A673 (cell line): ENCODE measurements around the gene GPT2. TPM values are rescaled to one million over a fixed set of nuclear protein-coding genes. Genes with fewer than 3 reads are reported as not detected.
"Not testable (repeated sequence)": the region's sequence is repeated elsewhere in the genome, so short reads cannot be mapped to it uniquely, and the experiment has no call there.

Source experiments
- BruUV-seq: library from RNA; stranded (reverse); fragments of 400-500 nt; replicated peaks from 2 replicates; lab custom pipeline; 2021; lab: Mats Ljungman, UMichigan
- CTCF ChIA-PET: fragments of 300-600 bp; sonication (Branson Sonifier 250); formaldehyde crosslinking; loops from one replicate; lab custom pipeline; 2022; ENCODE audit warnings: antibody characterized with exemption; lab: Charles Lee
- POLR2A ChIA-PET: fragments of 300-600 bp; sonication (Branson Sonifier 250); formaldehyde crosslinking; loops from one replicate; lab custom pipeline; 2022; ENCODE audit warnings: antibody characterized with exemption; ENCODE audit not compliant: low non-redundant PET; lab: Charles Lee
- DNase-seq: peaks from one replicate; pipeline ENCODE4 v3.0.0-alpha.2; 2015; ENCODE audit warnings: low spot score
- H3K27ac ChIP-seq: fragments of 200-600 bp; sonication (generic); 2 replicates; pipeline ENCODE4 v1.5.1; 2016; ENCODE audit warnings: mixed run types, low read depth, mild to moderate bottlenecking, mixed read lengths, antibody characterized with exemption, low read length; ENCODE audit not compliant: poor library complexity, severe bottlenecking
- H3K27me3 ChIP-seq: fragments of 200-600 bp; sonication (generic); replicated peaks from 2 replicates; pipeline ENCODE4 v1.6.1; 2017; ENCODE audit warnings: mixed run types, low read depth, mild to moderate bottlenecking, mixed read lengths, antibody characterized with exemption, low read length; ENCODE audit not compliant: insufficient read depth, poor library complexity
- H3K36me3 ChIP-seq: fragments of 200-600 bp; sonication (generic); 2 replicates; pipeline ENCODE4 v1.6.1; 2016; ENCODE audit warnings: mixed run types, mild to moderate bottlenecking, mixed read lengths, antibody characterized with exemption, low read length; ENCODE audit not compliant: insufficient read depth, poor library complexity, severe bottlenecking
- H3K4me1 ChIP-seq: fragments of 200-600 bp; sonication (generic); 2 replicates; pipeline ENCODE4 v1.6.1; 2017; ENCODE audit warnings: mixed run types, mild to moderate bottlenecking, mixed read lengths, antibody characterized with exemption, low read length; ENCODE audit not compliant: insufficient read depth, poor library complexity, severe bottlenecking
- H3K4me3 ChIP-seq: fragments of 200-600 bp; sonication (generic); 2 replicates; pipeline ENCODE4 v1.5.1; 2016; ENCODE audit warnings: low read depth, mixed run types, mild to moderate bottlenecking, mixed read lengths, low read length; ENCODE audit not compliant: poor library complexity, severe bottlenecking
- H3K9me3 ChIP-seq: fragments of 200-600 bp; sonication (generic); 2 replicates; pipeline ENCODE4 v1.6.1; 2016; ENCODE audit warnings: mixed run types, low read depth, mild to moderate bottlenecking, mixed read lengths, antibody characterized with exemption, low read length; ENCODE audit not compliant: poor library complexity, severe bottlenecking
- CTCF ChIP-seq: fragments of 300-800, 200-600 bp; sonication (generic); conservative IDR thresholded peaks from 2 replicates; pipeline ENCODE4 v1.5.1; 2017; ENCODE audit warnings: low read depth, mild to moderate bottlenecking, antibody characterized with exemption, low read length, moderate library complexity, mixed read lengths
- EZH2 ChIP-seq: fragments of 200-600 bp; sonication (generic); IDR thresholded peaks from 2 replicates; pipeline ENCODE4 v1.6.1; 2017; ENCODE audit warnings: borderline replicate concordance, low read depth, mild to moderate bottlenecking, mixed read lengths, antibody characterized with exemption, low read length; ENCODE audit not compliant: poor library complexity, severe bottlenecking
- intact Hi-C: fragments of 100-400 bp; cut with micrococcal nuclease; formaldehyde crosslinking; loops from one replicate; pipeline ENCODE4 v1.10.0; 2022; ENCODE audit not compliant: unreplicated experiment
- total RNA-seq: library from RNA; stranded (reverse); gene quantifications from 2 replicates; pipeline ENCODE4 v1.2.3, GENCODE V29; 2021

Gene GPT2
- total RNA-seq, 1 experiment from 2014 or later = 38.8 TPM

- ChIA-PET CTCF (no interaction called here), POLR2A (no interaction called here)
- intact Hi-C loops = no loop called here
- no peak for TF ChIP-seq EZH2
- no peak for TF ChIP-seq CTCF
- Histone ChIP-seq H3K4me1 (no peaks in the 10 kb centered on the region), H3K27me3 (no peaks in the 10 kb centered on the region), H3K4me3 (no peak overlapping the region), H3K27ac (no peak overlapping the region), H3K36me3 (peaks cover 10% of the 10 kb centered on the region), H3K9me3 (no peaks in the 10 kb centered on the region)
- peak; percentile 29 for DNase-seq
- no TSS peak for BruUV-seq
Observed at GRCh38 chr16:46932802-46933201, 48.6 kb downstream of the GPT2 start.

- Histone ChIP-seq H3K27ac (no peak overlapping the region), H3K9me3 (no peaks in the 10 kb centered on the region), H3K4me3 (no peak overlapping the region), H3K36me3 (no peaks in the 10 kb centered on the region), H3K4me1 (no peaks in the 10 kb centered on the region), H3K27me3 (no peaks in the 10 kb centered on the region)
- no peak for DNase-seq
- ChIA-PET POLR2A (no interaction called here), CTCF (no interaction called here)
- intact Hi-C loops = no loop called here
- no TSS peak for BruUV-seq
- TF ChIP-seq EZH2 = no peak
- no peak for TF ChIP-seq CTCF
Observed at GRCh38 chr16:46937536-46937935, 53.4 kb downstream of the GPT2 start.

GRCh38 chr16:46944713-46945112, 60.6 kb downstream of the GPT2 start:
- intact Hi-C loops, H3K4me1 ChIP-seq, POLR2A ChIA-PET, CTCF ChIA-PET, H3K36me3 ChIP-seq, BruUV-seq, H3K4me3 ChIP-seq, H3K27me3 ChIP-seq, H3K9me3 ChIP-seq, H3K27ac ChIP-seq, DNase-seq: not testable (repeated sequence)

GRCh38 chr16:46947900-46948547, 63.9 kb downstream of the GPT2 start:
- TF ChIP-seq EZH2 (no peak), CTCF (peak; percentile 58)
- POLR2A ChIA-PET = no interaction called here
- no peaks in the 10 kb centered on the region for H3K4me1 ChIP-seq
- BruUV-seq = no TSS peak
- H3K4me3 ChIP-seq = no peak overlapping the region
- H3K36me3 ChIP-seq = no peaks in the 10 kb centered on the region
- H3K27ac ChIP-seq = no peak overlapping the region
- intact Hi-C loops = loop anchor here (2.0 kb wide), 1 partner anchor 1217 kb away; no protein-coding TSS in a partner anchor
- H3K27me3 ChIP-seq = no peaks in the 10 kb centered on the region
- no peaks in the 10 kb centered on the region for H3K9me3 ChIP-seq
- DNase-seq = peak; percentile 50
- CTCF ChIA-PET = interaction anchor here (1.0 kb wide), 1 partner anchor 1285 kb away, joined by 3 read pairs; no protein-coding TSS in a partner anchor
